CD14-positive monocyte (primary cell): ENCODE results near the gene CALHM1. TPM values are rescaled to one million over a fixed set of nuclear protein-coding genes. Genes with fewer than 3 reads are reported as not detected.
A peak's percentile ranks its signal among the peaks of the same experiment; 100 is the strongest.

Experiments
- DNase-seq, 3 donors: peaks; one replicate each; pipeline ENCODE4 v3.0.0-alpha.2; 2011 to 2022
- H2AFZ ChIP-seq: 2 replicates; pipeline ENCODE4 v1.6.0; 2012; ENCODE audit warnings: mild to moderate bottlenecking, low read depth, low read length, inconsistent platforms; ENCODE audit not compliant: insufficient read depth, poor library complexity, severe bottlenecking
- H3K27ac ChIP-seq, 2 donors: 1 replicate in 1 of 2; 2 replicates in 1 of 2; pipeline ENCODE4 v1.5.1; 2012 to 2013; ENCODE audit warnings: low read length in 2 of 2, control low read depth in 1 of 2, inconsistent platforms in 1 of 2, low read depth in 1 of 2, mild to moderate bottlenecking in 1 of 2
- H3K27me3 ChIP-seq, 2 donors: one replicate each; pipeline versions ENCODE4 v1.6.0 to v1.6.1; 2011 to 2013; ENCODE audit warnings: low read length in 2 of 2; ENCODE audit not compliant: control insufficient read depth in 2 of 2, insufficient read depth in 2 of 2
- H3K36me3 ChIP-seq, 2 donors: replicated peaks in 1 of 2; 1 replicate in 1 of 2; 2 replicates in 1 of 2; pipeline versions ENCODE4 v1.5.1 to v1.6.1; 2012 to 2013; ENCODE audit warnings: low read length in 2 of 2, control low read depth in 1 of 2, inconsistent platforms in 1 of 2, mild to moderate bottlenecking in 1 of 2; ENCODE audit not compliant: insufficient read depth in 2 of 2, control insufficient read depth in 1 of 2
- H3K4me1 ChIP-seq, 2 donors: 1 replicate in 1 of 2; 2 replicates in 1 of 2; pipeline versions ENCODE4 v1.5.1 to v1.6.1; 2012 to 2013; ENCODE audit warnings: low read length in 2 of 2, control low read depth in 1 of 2, inconsistent platforms in 1 of 2, mild to moderate bottlenecking in 1 of 2, moderate library complexity in 1 of 2; ENCODE audit not compliant: insufficient read depth in 2 of 2, control insufficient read depth in 1 of 2
- H3K4me2 ChIP-seq: replicated peaks from 2 replicates; pipeline ENCODE3; 2012; ENCODE audit warnings: low read length, moderate library complexity, mild to moderate bottlenecking; ENCODE audit not compliant: poor library complexity, severe bottlenecking; ENCODE audit errors: extremely low read depth
- H3K4me3 ChIP-seq, 3 experiments: fragments of 200-600 bp in 1 of 3; sonication (generic) in 1 of 3; replicated peaks in 1 of 3; 1 replicate in 2 of 3; 2 replicates in 1 of 3; pipeline ENCODE4 v1.5.1; 2011 to 2013; ENCODE audit warnings: low read length in 3 of 3, mild to moderate bottlenecking in 3 of 3, control low read depth in 2 of 3, low read depth in 2 of 3, inconsistent platforms in 1 of 3, moderate library complexity in 1 of 3
- H3K79me2 ChIP-seq: 2 replicates; pipeline ENCODE4 v1.6.0; 2012; ENCODE audit warnings: mild to moderate bottlenecking, control low read depth, inconsistent platforms, low read length, moderate library complexity; ENCODE audit not compliant: insufficient read depth
- H3K9ac ChIP-seq: 2 replicates; pipeline ENCODE4 v1.6.0; 2017; ENCODE audit warnings: low read length, mild to moderate bottlenecking; ENCODE audit not compliant: insufficient read depth, poor library complexity, severe bottlenecking
- H3K9me3 ChIP-seq, 2 donors: replicated peaks in 1 of 2; 1 replicate in 1 of 2; 2 replicates in 1 of 2; pipeline versions ENCODE4 v1.5.1 to v1.6.1; 2012 to 2013; ENCODE audit warnings: low read length in 2 of 2, control low read depth in 1 of 2; ENCODE audit not compliant: control insufficient read depth in 1 of 2, insufficient read depth in 1 of 2
- H4K20me1 ChIP-seq: 2 replicates; pipeline ENCODE4 v1.6.0; 2012; ENCODE audit warnings: mild to moderate bottlenecking, low read length, control low read depth, moderate library complexity; ENCODE audit not compliant: insufficient read depth
- H3K27ac Mint-ChIP-seq, 7 donors: one replicate each; pipeline ENCODE4 v1.8.0; 2020; ENCODE audit warnings: mild to moderate bottlenecking in 7 of 7, mixed read lengths in 7 of 7, moderate library complexity in 6 of 7, inconsistent platforms in 2 of 7
- H3K27me3 Mint-ChIP-seq, 3 donors: one replicate each; pipeline ENCODE4 v1.8.0; 2021 to 2022; ENCODE audit warnings: low read depth in 3 of 3, mild to moderate bottlenecking in 3 of 3, mixed read lengths in 3 of 3, moderate library complexity in 3 of 3, inconsistent platforms in 1 of 3
- H3K36me3 Mint-ChIP-seq, 2 donors: one replicate each; pipeline ENCODE4 v1.8.0; 2020; ENCODE audit warnings: mixed read lengths in 2 of 2, inconsistent platforms in 1 of 2, mild to moderate bottlenecking in 1 of 2
- H3K4me1 Mint-ChIP-seq: one replicate; pipeline ENCODE4 v1.8.0; 2020; ENCODE audit warnings: mild to moderate bottlenecking, mixed read lengths
- H3K4me3 Mint-ChIP-seq, 2 donors: one replicate each; pipeline ENCODE4 v1.8.0; 2020; ENCODE audit warnings: mild to moderate bottlenecking in 2 of 2, mixed read lengths in 2 of 2, moderate library complexity in 1 of 2
- H3K9me3 Mint-ChIP-seq, 7 donors: one replicate each; pipeline ENCODE4 v1.8.0; 2020 to 2022; ENCODE audit warnings: mixed read lengths in 7 of 7, mild to moderate bottlenecking in 6 of 7, moderate library complexity in 6 of 7, inconsistent platforms in 2 of 7
- CTCF ChIP-seq: fragments of 200-600 bp; IDR thresholded peaks from one replicate; pipeline ENCODE4 v1.8.0; 2022; ENCODE audit warnings: antibody characterized with exemption, mild to moderate bottlenecking
- WGBS: methylation state at CpG from one replicate; pipeline ENCODE4 v1.1.5; 2013; ENCODE audit warnings: missing lambda C conversion rate; ENCODE audit not compliant: insufficient coverage; 5-methylcytosine and 5-hydroxymethylcytosine counted together
- intact Hi-C, 2 donors: fragments of 100-400 bp; cut with micrococcal nuclease; formaldehyde crosslinking; loops; one replicate each; pipeline versions ENCODE4 v1.15.0 to v1.15.1; 2023
- polyA minus RNA-seq: library from RNA; depleted of rRNA, polyadenylated mRNA; stranded (reverse); fragments of >200 nt; gene quantifications from 2 replicates; pipeline ENCODE4 v1.2.3, GENCODE V29; 2012
- polyA plus RNA-seq, 3 donors: library from polyadenylated mRNA; depleted of rRNA in 1 of 3; unstranded in 2 of 3; stranded (reverse) in 1 of 3; fragments of 300-500 nt in 2 of 3; fragments of >200 nt in 1 of 3; fragmentation: Illumina TruSeq in 2 of 3; gene quantifications; 1 replicate in 2 of 3; 2 replicates in 1 of 3; pipeline ENCODE4 v1.2.3, GENCODE V29; 2012 to 2021
- total RNA-seq, 12 experiments: library from RNA in 1 of 12; stranded (reverse) in 1 of 12; fragments of 120-200 nt in 1 of 12; gene quantifications; one replicate each; pipeline ENCODE4 v1.2.4 and lab custom pipeline; 2013 to 2026; ENCODE audit warnings: mixed read lengths in 6 of 12, inconsistent platforms in 1 of 12

The CALHM1 gene
- total RNA-seq (2013): 0.04 TPM
- polyA plus RNA-seq (not detected), polyA minus RNA-seq (not detected in 2 replicates), total RNA-seq (lab: John Stamatoyannopoulos, UW) (0 to 0.45 (median 0.05) reads per million in 11 experiments)

- peak within 1 kb of the TSS; percentile 1 for H3K4me2 ChIP-seq
- H3K27me3 Mint-ChIP-seq: peaks cover 0 to 5% (median 0%) of the 10 kb centered on the region in 3 donors
- H3K4me3 Mint-ChIP-seq: no peak within 1 kb of the TSS
- peaks cover 15 to 24% of the 10 kb centered on the region in 2 donors for H3K4me1 ChIP-seq
- peaks cover 15% of the 10 kb centered on the region for H3K4me1 Mint-ChIP-seq
- H3K4me3 ChIP-seq: no peak within 1 kb of the TSS
- no peaks in the 10 kb centered on the region for H3K9me3 ChIP-seq
- intact Hi-C loops: no loop called here
- peak within 1 kb of the TSS in 2 of 7 donors; percentile 18 to 75 for H3K27ac Mint-ChIP-seq
- H3K79me2 ChIP-seq: no peaks in the 10 kb centered on the region
- H3K9ac ChIP-seq: no peak within 1 kb of the TSS
- H3K27ac ChIP-seq: no peak within 1 kb of the TSS
- no peaks in the 10 kb centered on the region for H3K9me3 Mint-ChIP-seq
- no peaks in the 10 kb centered on the region for H4K20me1 ChIP-seq
- TF ChIP-seq CTCF: no peak
- DNase-seq: peak in 1 of 3 donors; percentile 29
- no peak within 1 kb of the TSS for H2AFZ ChIP-seq
- 49% methylated on average over 7 of the region's 9 CpGs for WGBS
- no peaks in the 10 kb centered on the region for H3K27me3 ChIP-seq
- no peaks in the 10 kb centered on the region for H3K36me3 ChIP-seq
- no peaks in the 10 kb centered on the region for H3K36me3 Mint-ChIP-seq
Measured at GRCh38 chr10:103458720-103459119, at the start of gene CALHM1. CALHM1 (minus strand) TSS chr10:103458900; CDS start chr10:103458751, 149 bp downstream.

GRCh38 chr10:103507235-103508191 is 48.8 kb upstream of the CALHM1 start:
- Histone ChIP-seq H3K9ac (no peak overlapping the region), H3K9me3 (no peaks in the 10 kb centered on the region), H3K4me3 (no peak overlapping the region), H3K36me3 (no peaks in the 10 kb centered on the region), H3K4me2 (no peak overlapping the region), H3K27ac (no peak overlapping the region), H3K79me2 (no peaks in the 10 kb centered on the region), H3K27me3 (no peaks in the 10 kb centered on the region), H3K4me1 (peaks cover 0 to 5% of the 10 kb centered on the region in 2 donors), H2AFZ (no peak overlapping the region), H4K20me1 (no peaks in the 10 kb centered on the region)
- Mint-ChIP-seq H3K4me1 (peaks cover 9% of the 10 kb centered on the region), H3K36me3 (no peaks in the 10 kb centered on the region), H3K4me3 (no peak overlapping the region), H3K27ac (peak overlapping the region in 1 of 7 donors; percentile 37), H3K9me3 (no peaks in the 10 kb centered on the region), H3K27me3 (peaks cover 2 to 10% (median 7%) of the 10 kb centered on the region in 3 donors)
- TF ChIP-seq CTCF: no peak
- intact Hi-C loops: no loop called here
- no peak for DNase-seq
- 92% methylated on average over 6 of the region's 10 CpGs for WGBS
